Measurements from ENCODE around the gene RAD23B. TPM values are rescaled to one million over a fixed set of nuclear protein-coding genes. Genes with fewer than 3 reads are reported as not detected.

RAD23B gene
- total and polyA plus RNA-seq, 2 of the 13 experiments (the other 11 are each of a cell fraction or from before 2014, with no cell fraction given), result 133 to 156 TPM

- TF ChIP-seq, protein P1, sequence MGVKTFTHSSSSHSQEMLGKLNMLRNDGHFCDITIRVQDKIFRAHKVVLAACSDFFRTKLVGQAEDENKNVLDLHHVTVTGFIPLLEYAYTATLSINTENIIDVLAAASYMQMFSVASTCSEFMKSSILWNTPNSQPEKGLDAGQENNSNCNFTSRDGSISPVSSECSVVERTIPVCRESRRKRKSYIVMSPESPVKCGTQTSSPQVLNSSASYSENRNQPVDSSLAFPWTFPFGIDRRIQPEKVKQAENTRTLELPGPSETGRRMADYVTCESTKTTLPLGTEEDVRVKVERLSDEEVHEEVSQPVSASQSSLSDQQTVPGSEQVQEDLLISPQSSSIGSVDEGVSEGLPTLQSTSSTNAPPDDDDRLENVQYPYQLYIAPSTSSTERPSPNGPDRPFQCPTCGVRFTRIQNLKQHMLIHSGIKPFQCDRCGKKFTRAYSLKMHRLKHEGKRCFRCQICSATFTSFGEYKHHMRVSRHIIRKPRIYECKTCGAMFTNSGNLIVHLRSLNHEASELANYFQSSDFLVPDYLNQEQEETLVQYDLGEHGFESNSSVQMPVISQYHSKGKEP (CRISPR knock-in tag; IDR thresholded peaks at IDR 0.05), result no peak
- TF ChIP-seq PRPF4 (IDR thresholded peaks at IDR 0.05; ENCODE audit: low read depth, low read length, poor library complexity, severe bottlenecking), result no peak
- no peak for TF ChIP-seq ZKSCAN1 (IDR thresholded peaks at IDR 0.05; ENCODE audit: low read length)
- TF ChIP-seq, protein P2, sequence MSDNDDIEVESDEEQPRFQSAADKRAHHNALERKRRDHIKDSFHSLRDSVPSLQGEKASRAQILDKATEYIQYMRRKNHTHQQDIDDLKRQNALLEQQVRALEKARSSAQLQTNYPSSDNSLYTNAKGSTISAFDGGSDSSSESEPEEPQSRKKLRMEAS (IDR thresholded peaks at IDR 0.05), result no peak
- TF ChIP-seq ZNF550 (CRISPR knock-in tag; IDR thresholded peaks at IDR 0.05; ENCODE audit: borderline replicate concordance), result no peak
- no peak for TF ChIP-seq ETV5 (CRISPR knock-in tag; IDR thresholded peaks at IDR 0.05; ENCODE audit: borderline replicate concordance)
- TF ChIP-seq ATF7-NPFF (CRISPR knock-in tag; IDR thresholded peaks at IDR 0.05; ENCODE audit: low read depth), result no peak
- no peak for TF ChIP-seq EEA1 (CRISPR knock-in tag; IDR thresholded peaks at IDR 0.05; ENCODE audit: borderline replicate concordance)
Measured at GRCh38 chr9:107266624-107267368, 16.3 kb upstream of the RAD23B start (continued).

DNA sequence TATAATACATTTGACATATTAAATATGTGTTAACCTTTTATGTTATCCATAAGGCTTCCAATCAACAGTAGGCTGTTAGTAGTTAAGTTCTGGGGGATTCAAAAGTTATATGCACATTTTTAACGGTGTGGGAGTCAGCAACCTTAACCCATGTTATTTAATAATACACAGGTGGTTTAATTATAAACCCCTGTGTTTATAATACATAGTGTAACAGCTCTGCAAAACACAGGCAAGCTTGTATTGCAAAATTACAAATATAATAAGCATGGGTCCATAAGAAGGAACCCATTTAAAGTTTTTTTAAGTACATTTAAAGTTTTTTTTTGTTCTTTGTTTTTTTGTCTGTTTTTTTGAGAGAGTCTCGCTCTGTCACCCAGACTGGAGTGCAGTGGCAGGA lies 14.5 kb upstream of the RAD23B start:
- no peak overlapping the region for H3K9ac ChIP-seq (ENCODE audit: insufficient read depth, low read depth, low read length)

More for the DNA sequence above, 14.5 kb upstream of the RAD23B start:
- ChIA-PET CTCF (ENCODE audit: low intra/inter-chr PET ratio, low total read pairs) (no interaction called here), POLR2A (interaction anchor here (2.3 to 2.5 kb wide), 3 partner anchors 8 to 17 kb away, joined by 10 to 31 read pairs (median 17); partner anchors contain the start of gene RAD23B)
- WGBS (ENCODE audit: low lambda C conversion rate), result 62% methylated on average over 2 of the region's 2 CpGs
- Histone ChIP-seq H3K79me2 (ENCODE audit: insufficient read depth, low read length) (no peaks in the 10 kb centered on the region), H3K4me2 (ENCODE audit: low read depth, low read length) (no peak overlapping the region), H4K20me1 (ENCODE audit: insufficient read depth, low read length) (no peaks in the 10 kb centered on the region), H3K27me3 (ENCODE audit: control insufficient read depth in 1 of 2, insufficient read depth in 2 of 2, low read length in 2 of 2) (no peaks in the 10 kb centered on the region), H3K4me3 (replicated peaks in 1 of 3; ENCODE audit: insufficient read depth in 1 of 3, low read depth in 2 of 3, low read length in 3 of 3) (no peak overlapping the region), H3K4me1 (ENCODE audit: insufficient read depth, low read length) (peaks cover 30% of the 10 kb centered on the region), H3K36me3 (replicated peaks in 1 of 2; ENCODE audit: control insufficient read depth in 1 of 2, insufficient read depth in 2 of 2, low read length in 2 of 2) (no peaks in the 10 kb centered on the region), H3K27ac (ENCODE audit: extremely low read length, insufficient read depth, low read length) (no peak overlapping the region), H3K9me3 (ENCODE audit: low read length) (no peaks in the 10 kb centered on the region), H2AFZ (ENCODE audit: low read length) (no peak overlapping the region)
- no TSS peak for BruUV-seq (replicated peaks)
- no peak for DNase-seq (ENCODE audit: low spot score)
- no peak for ATAC-seq
- intact Hi-C loops (cut with micrococcal nuclease; ENCODE audit: unreplicated experiment) (no loop called here), in situ Hi-C loops (cut with HindIII; ENCODE audit: extremely low pct_ligation_motif_present, low pct_unique_long_range_greater_than_20kb) (no loop called here)
- no peak for FAIRE-seq
- TF ChIP-seq ZNF17 (CRISPR knock-in tag; IDR thresholded peaks at IDR 0.05) (no peak), ISL2 (CRISPR knock-in tag; IDR thresholded peaks at IDR 0.05) (no peak)

Measured in HepG2 (cell line).